Fibroblast of skin of left quadriceps (primary cell): ENCODE results near the gene AOPEP.

Experiments
- DNase-seq, 2 experiments: peaks; one replicate each; pipeline ENCODE4 v3.0.0-alpha.2; 2013; ENCODE audit warnings: low read depth in 2 of 2

The AOPEP gene

DNA sequence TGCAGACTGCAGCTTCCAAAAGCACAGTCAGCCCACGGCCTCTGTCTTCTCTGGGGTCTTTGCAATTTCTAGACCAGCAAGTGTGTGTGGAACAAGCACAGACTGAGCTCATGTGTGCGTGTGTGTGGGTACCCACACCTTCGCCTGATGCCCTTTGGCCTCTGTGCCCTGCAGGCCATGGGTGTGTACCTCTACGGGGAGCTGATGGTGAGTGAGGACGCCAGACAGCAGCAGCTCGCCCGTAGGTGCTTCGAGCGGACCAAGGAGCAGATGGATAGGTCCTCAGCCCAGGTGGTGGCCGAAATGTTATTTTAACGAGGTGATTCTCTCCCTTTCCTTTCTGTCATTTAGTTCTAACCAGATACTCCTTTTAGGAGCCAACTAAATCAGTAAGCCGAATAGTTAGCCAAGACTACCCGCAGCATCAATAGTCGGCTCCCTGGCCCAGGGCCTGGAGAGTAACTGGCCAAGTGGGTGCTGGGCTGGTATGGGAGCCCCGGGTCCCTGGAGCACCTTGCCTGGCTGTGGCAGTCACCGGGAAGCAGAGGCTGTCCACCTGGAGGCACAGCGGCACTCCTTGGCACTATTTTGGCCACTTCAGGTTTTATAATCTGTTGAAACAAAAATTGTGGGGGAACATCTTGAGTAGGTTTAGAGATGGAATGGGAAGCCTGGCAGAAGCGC is 356.0 kb downstream of the AOPEP start:
- DNase-seq, result no peak

GRCh38 chr9:95083086-95083768 is 356.7 kb downstream of the AOPEP start:
- DNase-seq, result no peak

- no peak for DNase-seq
Measured at GRCh38 chr9:95084254-95084934, 357.9 kb downstream of the AOPEP start.

GRCh38 chr9:95085036-95085770 is 358.7 kb downstream of the AOPEP start:
- no peak for DNase-seq

- no peak for DNase-seq
Measured at GRCh38 chr9:95085861-95086563, 359.5 kb downstream of the AOPEP start.

DNA sequence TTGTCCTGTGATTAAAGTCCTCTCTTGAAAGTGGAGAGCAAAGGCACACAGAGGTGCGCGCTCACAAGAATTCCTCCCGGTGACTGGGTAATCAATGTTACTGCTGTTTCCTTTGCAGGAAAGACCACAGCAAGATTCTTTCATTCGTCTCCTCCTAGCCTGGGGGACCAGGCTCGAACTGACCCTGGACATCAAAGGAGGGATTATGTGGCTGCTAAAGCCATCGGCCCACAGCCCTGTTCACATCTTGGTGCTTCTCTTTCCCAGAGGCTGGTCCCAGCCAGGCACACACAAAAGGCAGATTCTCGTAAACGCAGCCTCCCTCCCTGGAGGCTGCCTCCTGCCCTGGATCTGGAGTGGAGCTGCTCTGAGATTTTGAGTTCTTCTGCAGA is 360.1 kb downstream of the AOPEP start:
- no peak for DNase-seq

DNA sequence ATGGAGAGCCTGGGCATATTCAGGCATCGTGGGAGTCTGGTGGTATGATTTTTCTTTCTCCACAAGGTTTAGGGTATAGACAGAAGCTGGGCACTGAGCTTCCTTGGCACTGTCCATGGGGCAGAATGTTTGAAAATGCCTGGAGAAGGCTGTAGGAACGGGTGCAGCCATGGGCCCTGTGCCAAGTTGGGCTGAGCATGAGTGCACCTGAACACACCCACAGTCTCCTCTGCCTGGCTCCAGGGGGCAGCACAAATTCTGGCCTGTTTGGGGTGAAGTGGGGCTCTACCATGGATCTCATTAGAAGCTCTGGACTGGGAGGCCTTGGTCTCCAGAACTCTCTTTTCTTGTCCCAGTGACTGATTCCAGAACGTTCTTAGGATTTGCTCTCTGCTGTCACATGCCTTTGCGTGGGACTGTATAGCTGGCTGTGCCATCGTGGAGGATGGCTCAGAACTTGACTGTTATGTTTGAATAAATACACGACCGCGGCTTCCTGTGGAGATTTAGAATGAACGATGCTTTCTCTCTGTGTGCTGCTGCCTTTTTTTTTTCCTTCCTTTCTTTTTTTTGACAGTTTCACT is 361.3 kb downstream of the AOPEP start:
- no peak for DNase-seq

- no peak for DNase-seq
Measured at GRCh38 chr9:95088421-95089161, 362.1 kb downstream of the AOPEP start.

DNA sequence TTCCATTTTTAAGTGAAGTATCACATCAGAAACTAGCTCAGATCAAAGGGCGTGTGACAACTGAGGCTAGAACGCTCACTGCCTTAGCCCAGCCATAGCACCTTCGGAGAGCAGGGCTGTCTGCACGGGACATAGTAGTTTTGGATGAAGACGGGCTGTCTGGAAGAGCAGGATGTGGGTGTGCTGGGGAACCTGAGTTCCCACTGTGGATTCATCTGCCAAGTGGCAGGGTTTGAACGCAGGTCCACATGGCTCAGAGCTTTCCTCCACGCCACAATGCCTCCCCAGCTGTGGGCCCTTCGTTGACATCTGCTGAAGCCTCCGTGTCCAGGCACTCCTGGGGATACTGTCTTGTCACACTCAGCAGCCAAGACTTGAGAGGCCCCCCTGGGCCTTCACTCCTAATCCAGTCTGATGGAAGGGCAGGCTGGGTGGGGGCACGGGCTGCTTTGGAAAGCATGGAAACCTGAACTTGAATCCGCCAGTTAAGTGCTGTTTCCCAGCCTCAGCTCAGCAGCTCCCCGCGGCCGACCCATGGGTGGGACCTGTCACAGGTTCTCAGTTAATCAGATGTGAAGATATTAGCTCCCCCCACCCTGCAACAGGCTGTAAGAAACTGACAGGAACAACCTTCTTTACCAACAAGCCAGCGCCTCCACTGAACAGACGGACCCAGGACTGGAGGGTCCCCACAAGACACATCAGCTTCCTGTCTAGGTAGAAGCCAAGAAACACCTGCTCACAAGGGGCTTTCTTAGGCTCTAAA is 362.9 kb downstream of the AOPEP start:
- no peak for DNase-seq

- no peak for DNase-seq
Measured at GRCh38 chr9:95090023-95090791, 363.7 kb downstream of the AOPEP start.

DNA sequence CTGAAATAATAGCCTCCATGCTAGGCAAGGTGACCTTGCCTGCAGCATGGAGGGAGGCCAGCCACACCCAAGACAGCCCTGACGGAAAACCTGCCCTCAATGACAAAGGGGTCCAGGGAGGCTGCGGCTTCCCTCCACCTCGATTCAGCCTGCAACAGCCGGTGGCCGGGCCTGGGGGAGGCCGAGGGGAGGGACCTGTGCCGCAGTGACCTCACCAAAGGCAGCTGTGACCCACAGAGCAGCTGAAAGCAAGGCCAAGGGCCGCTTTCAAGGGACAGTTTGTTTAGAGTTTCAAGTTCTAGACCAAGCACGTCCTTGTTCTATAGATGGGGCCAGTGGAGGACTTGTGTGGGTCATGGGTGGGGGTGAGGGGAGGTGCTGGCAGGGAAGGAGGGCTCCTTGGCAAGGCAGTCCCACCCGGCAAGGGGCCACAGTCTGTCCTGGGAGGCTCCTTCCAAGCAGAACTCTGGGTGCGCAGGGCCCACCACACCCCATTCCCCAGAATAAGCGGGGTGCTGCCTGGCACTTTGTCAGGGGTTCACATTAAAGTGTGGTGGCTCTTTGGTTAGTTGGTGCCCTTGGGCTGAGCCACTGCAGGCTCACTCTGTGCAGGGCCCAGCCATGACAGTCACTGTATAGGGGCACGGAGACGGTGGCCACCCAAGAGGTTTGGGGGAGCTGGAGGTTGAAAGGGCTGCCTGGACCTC is 364.5 kb downstream of the AOPEP start:
- no peak for DNase-seq

DNA sequence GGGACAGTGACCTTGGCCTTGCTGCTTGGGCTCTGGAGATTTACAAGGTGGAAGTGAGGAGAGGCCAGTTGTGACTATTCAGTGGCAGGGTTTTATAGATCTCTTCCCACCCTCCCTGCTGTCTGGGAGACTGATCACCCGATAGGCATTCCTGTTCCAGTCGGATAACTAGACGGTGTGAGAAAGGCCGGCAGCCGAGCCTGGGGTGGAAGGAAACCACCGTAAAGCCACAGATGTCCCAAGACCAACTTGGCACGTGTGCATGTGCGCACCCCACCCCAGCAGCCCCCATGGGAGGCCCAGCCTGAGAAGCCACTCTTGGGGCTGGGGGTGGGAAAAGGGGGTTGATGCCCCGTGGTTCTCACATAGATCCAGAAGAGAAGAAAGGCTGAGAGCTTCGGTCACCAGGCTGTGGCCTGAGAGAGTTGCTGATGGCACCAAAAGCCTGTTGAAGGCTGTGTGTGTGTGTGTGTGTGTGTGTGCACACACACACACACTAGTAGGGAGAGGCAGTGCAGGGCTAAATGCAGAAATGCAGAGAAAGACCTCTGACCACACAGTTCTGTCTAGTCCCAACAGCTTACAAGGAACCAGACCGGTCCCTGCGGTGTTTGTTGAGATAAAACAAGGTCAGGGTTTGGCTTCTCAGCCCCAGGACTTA is 365.2 kb downstream of the AOPEP start:
- DNase-seq, result no peak

DNA sequence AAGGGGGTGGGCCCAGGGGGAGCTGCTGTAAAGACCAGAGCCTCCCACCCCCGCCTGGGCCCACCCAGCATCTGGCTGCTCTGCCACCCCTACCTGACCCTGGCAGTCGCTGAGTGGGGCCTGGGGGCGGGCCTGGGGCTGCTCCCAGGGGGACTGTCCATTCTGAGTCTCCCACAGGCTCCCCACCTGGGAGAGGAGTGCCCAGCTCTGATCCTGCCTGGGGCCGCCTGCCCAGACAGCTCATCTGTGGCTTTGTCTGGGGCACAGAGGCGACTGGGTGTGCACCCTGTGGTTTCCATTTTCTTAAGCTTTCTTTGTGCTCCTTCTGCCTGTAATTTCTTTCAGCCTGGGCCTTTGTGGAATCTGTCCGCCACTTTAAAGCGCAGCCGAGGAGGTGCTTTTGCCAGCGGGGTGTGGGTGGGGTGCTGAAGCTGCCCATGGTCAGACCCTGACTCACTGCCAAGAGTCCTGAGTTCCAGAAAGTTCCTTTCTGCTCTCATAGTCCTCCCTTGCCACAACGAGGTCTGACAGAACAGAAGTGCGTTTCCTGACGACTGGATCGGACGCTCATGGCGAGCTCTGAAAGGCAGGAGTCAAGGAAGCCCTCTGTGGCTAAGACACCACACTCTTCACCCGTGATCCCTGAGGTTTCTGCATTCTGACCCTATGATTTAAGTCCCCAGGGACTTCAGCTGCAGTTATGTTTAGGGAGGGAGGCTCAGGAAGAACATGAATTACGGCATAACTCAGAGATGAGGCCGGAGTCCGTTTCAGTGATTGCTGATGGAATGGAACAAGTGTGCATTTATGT is 366.0 kb downstream of the AOPEP start:
- peak; percentile 54 to 58 for DNase-seq

DNA sequence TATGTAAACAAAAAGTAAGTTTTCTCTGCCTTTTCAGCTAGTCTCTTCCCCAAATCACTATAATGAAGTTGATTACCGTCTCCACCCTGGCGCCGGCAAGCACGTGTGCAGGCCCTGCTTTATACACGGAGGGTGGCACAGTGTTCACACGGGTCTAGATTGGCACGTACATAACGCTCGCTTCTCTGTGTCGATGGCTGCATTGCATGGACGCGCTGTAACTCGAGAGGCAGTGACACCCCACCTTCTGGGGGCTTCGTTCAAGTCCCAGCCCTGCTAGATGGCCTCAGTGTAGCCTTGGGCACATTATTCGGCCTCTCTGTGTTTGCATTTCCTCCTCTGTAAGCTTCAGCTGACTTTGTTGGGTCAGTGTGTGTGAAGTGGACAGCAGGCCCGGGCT is 367.1 kb downstream of the AOPEP start:
- no peak for DNase-seq

- no peak for DNase-seq
Measured at GRCh38 chr9:95094002-95094401, 367.5 kb downstream of the AOPEP start.

DNA sequence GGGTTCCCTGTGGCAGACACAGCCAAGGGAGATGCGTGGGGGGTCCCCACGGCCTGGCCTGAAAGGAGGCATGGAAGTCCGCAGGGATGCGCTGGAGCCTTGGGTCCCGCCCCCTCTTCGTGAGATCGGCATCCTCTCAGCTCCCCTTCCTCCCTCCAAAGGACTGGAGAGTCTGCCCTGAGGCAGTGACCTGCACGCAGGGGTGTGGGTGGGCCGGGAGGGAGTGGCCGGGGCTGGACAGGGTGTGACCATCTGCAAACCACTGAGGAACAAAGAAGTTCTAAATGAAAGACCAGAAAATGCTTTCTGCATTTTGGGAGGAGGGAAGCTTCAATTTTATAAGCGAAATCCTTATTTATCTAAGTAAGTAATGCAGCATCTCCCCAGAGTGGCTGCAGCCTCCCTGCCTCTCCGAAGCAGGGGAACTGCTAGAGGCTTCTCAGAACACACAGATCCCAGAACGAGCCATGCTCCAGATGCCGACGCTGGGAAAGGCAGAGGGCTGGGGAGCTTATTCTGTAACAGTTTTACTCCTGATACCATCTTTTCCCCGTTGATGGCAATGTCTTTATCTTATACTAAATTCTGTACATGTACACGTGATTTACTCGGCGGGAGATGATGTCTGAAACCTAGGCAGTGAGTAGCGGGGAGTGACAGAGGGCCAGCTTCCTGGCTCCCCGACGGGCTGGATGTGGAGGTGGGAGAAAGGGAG is 369.3 kb downstream of the AOPEP start:
- no peak for DNase-seq
